Measurements from ENCODE around the gene HPSE2. TPM values are rescaled to one million over a fixed set of nuclear protein-coding genes. Genes with fewer than 3 reads are reported as not detected.

The HPSE2 gene
- total RNA-seq, 1 donor from 2014 or later, result not detected

DNA sequence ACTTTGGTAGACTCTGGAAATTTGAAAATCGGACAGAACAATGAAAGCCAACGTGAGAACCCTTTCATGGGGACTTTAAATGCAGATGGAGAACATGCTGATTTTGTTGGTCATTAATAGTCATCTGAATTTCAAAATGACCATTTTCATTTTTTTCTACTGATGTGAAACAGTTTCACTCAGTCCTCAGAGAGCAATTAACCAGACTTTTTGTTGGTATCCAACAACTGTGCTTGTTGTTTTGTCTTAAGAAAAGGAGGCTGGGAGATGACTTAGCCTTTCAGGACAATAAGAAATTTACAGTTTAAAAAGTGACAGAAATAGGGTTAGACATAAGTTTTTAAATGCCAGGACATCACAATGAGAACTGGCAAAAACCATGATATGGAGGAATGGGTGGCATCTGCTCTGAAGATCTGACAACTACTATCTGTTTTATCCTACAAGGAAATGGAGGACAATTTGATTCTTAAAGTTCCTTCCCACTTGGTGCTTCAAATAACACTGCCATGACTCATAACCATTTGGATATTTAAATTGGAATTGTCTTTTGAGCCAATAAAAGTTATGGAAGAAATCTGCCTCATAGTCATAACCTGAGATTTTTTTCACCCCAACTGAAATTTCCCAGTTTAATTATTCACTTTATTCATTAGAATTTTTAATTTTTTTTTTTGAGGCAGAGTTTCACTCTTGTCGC, 701.8 kb downstream of the HPSE2 start:
- no peak for DNase-seq (ENCODE audit: low read depth)
- TF ChIP-seq, protein P1, sequence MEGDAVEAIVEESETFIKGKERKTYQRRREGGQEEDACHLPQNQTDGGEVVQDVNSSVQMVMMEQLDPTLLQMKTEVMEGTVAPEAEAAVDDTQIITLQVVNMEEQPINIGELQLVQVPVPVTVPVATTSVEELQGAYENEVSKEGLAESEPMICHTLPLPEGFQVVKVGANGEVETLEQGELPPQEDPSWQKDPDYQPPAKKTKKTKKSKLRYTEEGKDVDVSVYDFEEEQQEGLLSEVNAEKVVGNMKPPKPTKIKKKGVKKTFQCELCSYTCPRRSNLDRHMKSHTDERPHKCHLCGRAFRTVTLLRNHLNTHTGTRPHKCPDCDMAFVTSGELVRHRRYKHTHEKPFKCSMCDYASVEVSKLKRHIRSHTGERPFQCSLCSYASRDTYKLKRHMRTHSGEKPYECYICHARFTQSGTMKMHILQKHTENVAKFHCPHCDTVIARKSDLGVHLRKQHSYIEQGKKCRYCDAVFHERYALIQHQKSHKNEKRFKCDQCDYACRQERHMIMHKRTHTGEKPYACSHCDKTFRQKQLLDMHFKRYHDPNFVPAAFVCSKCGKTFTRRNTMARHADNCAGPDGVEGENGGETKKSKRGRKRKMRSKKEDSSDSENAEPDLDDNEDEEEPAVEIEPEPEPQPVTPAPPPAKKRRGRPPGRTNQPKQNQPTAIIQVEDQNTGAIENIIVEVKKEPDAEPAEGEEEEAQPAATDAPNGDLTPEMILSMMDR (conservative IDR thresholded peaks at IDR 0.05; ENCODE audit: low read depth, low read length), result no peak
- no peak overlapping the region for H3K4me3 ChIP-seq (ENCODE audit: low read depth, low read length)

DNA sequence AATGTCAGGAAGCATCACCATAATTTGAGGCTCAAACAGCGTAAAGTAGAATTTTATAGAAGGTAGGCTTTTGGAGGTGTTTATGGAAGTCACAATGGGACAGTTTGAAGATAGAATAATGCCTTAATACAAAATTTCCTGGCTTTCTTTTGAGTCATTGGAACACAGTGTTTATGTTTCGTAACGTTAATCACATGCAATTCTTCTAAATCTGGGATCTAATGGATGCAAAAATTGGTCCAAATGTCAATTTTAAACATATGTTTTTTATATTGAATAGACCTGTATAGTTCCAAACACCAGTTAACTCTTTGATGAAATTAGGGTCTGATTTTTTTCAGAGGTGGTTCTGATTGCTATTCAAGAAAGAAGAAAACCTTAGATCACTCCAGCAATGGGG, 702.4 kb downstream of the HPSE2 start:
- H3K4me3 ChIP-seq (ENCODE audit: low read depth, low read length), result no peak overlapping the region
- DNase-seq (ENCODE audit: low read depth), result no peak
- TF ChIP-seq, protein P1 (conservative IDR thresholded peaks at IDR 0.05; ENCODE audit: low read depth, low read length), result no peak

DNA sequence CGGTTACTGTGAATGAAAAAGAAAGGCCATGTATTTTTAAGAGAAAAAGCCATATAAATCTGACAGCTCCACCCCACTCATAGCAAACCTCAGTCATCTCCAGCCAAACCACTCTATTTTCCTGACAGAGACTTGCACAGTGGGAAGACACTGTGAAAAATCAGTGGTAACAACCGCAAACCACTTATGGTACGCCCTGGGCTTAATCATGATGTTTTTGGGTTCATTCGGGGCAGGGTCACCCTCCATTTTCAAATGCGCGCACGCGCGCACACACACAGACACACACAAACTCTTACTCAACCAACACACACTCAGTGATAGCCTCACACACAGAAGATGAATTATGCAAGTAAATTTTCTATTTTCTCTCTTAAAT, 706.9 kb downstream of the HPSE2 start:
- no peak for DNase-seq (ENCODE audit: low read depth)
- no peak overlapping the region for H3K4me3 ChIP-seq (ENCODE audit: low read depth, low read length)
- TF ChIP-seq, protein P1 (conservative IDR thresholded peaks at IDR 0.05; ENCODE audit: low read depth, low read length), result no peak

DNA sequence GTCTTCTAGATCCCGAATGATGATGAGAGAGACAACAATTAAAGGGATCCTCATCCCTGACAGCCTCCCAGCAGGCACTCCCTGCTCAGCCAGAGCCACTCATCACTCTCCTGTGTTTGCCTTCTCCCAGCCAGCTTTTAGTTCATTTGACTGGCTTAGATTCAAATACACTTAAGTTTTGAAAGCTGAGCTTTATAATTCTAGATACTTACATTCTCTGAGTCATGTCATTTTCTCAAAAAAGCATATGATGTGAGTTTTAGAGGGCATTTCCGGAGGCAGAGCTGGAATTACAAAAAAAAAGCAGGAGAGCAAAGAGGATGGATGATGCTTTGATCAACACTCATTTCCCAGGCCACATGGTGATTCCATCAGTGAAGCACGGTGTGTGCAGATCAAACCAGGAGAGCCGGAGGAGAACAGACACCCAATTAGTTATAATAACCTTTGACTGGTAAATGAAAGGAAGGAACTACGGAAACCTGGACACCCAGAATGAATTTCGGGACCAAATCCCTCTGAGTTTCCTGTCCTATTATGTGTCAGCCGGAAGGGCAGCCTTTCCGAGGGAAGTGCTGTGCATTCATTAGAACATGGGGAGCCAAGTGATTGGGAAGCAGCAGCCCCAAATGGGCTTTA, 707.4 kb downstream of the HPSE2 start:
- no peak for DNase-seq (ENCODE audit: low read depth)
- no peak overlapping the region for H3K4me3 ChIP-seq (ENCODE audit: low read depth, low read length)
- TF ChIP-seq, protein P1 (conservative IDR thresholded peaks at IDR 0.05; ENCODE audit: low read depth, low read length), result no peak

DNA sequence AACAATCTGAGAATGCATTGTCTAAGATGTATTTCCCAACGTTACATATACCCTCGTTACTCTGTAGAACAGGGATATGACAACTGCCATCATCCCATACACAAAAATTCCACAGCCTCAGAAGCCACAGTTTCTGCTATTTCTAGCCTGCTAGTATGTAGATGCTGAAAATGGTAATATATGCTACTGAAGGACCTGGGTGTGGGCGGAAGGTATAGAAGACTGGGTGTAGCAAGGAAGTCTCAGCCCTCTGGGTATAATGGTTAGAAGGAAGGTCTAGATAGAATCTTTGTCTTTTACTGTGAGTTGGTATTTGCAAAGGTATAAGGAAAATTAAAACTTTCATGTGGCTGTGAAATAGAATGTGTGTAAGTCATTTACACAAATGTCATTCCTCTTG, 709.7 kb downstream of the HPSE2 start:
- DNase-seq (ENCODE audit: low read depth), result no peak
- no peak overlapping the region for H3K4me3 ChIP-seq (ENCODE audit: low read depth, low read length)
- TF ChIP-seq, protein P1 (conservative IDR thresholded peaks at IDR 0.05; ENCODE audit: low read depth, low read length), result no peak

DNA sequence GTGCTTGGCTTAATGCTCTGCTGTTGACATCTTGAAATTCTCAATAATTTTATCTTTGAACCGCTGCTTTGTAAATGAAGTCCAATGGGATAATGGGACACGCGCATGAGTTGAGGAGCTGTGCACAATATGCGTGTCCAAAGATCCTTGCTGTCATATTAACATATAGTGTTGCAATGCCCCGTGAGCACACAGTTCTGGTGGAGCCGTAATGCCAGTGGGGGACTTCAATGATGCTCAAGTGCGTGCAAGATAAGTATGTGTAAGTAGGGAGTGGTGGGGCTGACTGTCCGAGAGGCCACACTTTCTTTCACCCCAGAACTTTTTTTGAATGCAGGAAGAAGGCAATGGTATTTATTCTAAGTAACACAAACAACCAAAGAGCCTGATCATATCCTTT, 711.5 kb downstream of the HPSE2 start:
- TF ChIP-seq, protein P1 (conservative IDR thresholded peaks at IDR 0.05; ENCODE audit: low read depth, low read length), result no peak
- no peak for DNase-seq (ENCODE audit: low read depth)
- no peak overlapping the region for H3K4me3 ChIP-seq (ENCODE audit: low read depth, low read length)

DNA sequence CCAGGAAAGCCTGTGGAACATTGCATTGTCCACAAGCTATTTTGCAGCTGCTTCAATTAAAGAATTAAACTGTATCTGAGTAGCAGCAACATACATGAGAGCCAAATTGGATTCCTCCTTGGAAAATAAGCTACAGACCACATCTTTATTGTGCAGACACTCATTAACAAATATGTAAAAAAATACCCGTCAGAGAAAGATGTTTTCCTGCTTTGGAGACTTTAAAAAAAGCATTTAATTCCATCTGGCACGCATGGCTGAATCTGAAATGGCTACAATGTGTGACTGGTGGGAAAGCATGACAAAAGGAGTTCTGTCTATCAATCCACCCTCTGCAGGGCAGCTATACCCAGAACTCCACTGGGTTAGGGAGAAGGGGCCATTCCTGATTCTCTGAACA, 715.8 kb downstream of the HPSE2 start:
- no peak overlapping the region for H3K4me3 ChIP-seq (ENCODE audit: low read depth, low read length)
- DNase-seq (ENCODE audit: low read depth), result no peak
- TF ChIP-seq, protein P1 (conservative IDR thresholded peaks at IDR 0.05; ENCODE audit: low read depth, low read length), result no peak

All from epithelial cell of proximal tubule (primary cell).